Chondrocyte (in vitro differentiated cells): ENCODE results near the gene PAM16. TPM values are rescaled to one million over a fixed set of nuclear protein-coding genes. Genes with fewer than 3 reads are reported as not detected.

Experiments used
- DNase-seq: peaks from one replicate; pipeline ENCODE4 v3.0.0; 2021; ENCODE audit warnings: mixed read lengths, low spot score
- H3K27ac Mint-ChIP-seq: one replicate; pipeline ENCODE4 v1.8.0; 2021; ENCODE audit warnings: mild to moderate bottlenecking, moderate library complexity, mixed read lengths; ENCODE audit not compliant: unreplicated experiment
- H3K27me3 Mint-ChIP-seq: 2 replicates; pipeline ENCODE4 v1.8.0; 2021; ENCODE audit warnings: low read depth, mixed read lengths
- H3K36me3 Mint-ChIP-seq: 2 replicates; pipeline ENCODE4 v1.8.0; 2021; ENCODE audit warnings: low read depth, mixed read lengths
- H3K4me1 Mint-ChIP-seq: 2 replicates; pipeline ENCODE4 v1.8.0; 2021; ENCODE audit warnings: low read depth, mild to moderate bottlenecking, mixed read lengths
- H3K4me3 Mint-ChIP-seq: one replicate; pipeline ENCODE4 v1.8.0; 2021; ENCODE audit warnings: mild to moderate bottlenecking, moderate library complexity, mixed read lengths; ENCODE audit not compliant: unreplicated experiment
- H3K9me3 Mint-ChIP-seq: 2 replicates; pipeline ENCODE4 v1.8.0; 2021; ENCODE audit warnings: low read depth, mixed read lengths
- total RNA-seq: library from RNA; stranded (reverse); gene quantifications from 3 replicates; pipeline ENCODE4 v1.2.1, GENCODE V29; 2021
- TF ChIP-seq, protein P1 (sequence below): fragments of 200-600 bp; sonication (generic); IDR thresholded peaks from 2 replicates; pipeline ENCODE4 v1.5.0; 2021; ENCODE audit warnings: antibody characterized with exemption, mild to moderate bottlenecking, moderate library complexity

PAM16 gene
- total RNA-seq, 1 donor from 2014 or later: 24.4 TPM

- peaks cover 62% of the 10 kb centered on the region for H3K4me1 Mint-ChIP-seq
- H3K9me3 Mint-ChIP-seq: no peaks in the 10 kb centered on the region
Measured at GRCh38 chr16:4373909-4374742, 23.0 kb upstream of the PAM16 start.

DNA sequence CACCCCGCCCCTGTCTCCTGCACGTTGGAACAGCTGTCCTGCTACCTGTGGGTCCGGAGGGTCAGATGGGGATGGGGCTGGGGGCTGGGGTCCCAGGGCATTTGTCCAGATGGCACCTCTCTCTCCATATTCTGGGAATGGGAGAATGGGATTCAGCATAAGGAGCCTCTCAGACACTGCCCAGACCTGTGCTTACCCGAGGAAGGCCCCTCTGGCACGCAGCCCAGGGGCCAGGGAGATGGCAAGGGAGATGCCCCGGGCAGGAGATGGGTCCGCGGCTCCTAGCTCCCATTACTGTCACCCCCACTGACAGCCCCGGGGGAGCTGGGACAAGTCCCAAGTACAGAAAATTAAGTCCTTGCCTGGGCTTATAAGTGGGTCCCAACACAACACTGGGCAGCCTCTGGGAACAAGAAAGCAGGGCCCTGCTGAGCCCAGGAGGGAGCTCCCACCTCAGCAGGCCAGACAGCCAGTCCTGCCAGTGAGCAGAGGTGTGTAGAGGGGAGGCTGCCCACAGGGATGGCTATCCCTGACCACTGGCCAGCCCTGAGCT, 22.3 kb upstream of the PAM16 start:
- DNase-seq: no peak

More at GRCh38 chr16:4373909-4374742, 23.0 kb upstream of the PAM16 start:
- Mint-ChIP-seq H3K36me3 (peaks cover 5% of the 10 kb centered on the region), H3K27ac (peak overlapping the region; percentile 96), H3K27me3 (no peaks in the 10 kb centered on the region), H3K4me3 (peak overlapping the region; percentile 88)
- TF ChIP-seq, protein P1, sequence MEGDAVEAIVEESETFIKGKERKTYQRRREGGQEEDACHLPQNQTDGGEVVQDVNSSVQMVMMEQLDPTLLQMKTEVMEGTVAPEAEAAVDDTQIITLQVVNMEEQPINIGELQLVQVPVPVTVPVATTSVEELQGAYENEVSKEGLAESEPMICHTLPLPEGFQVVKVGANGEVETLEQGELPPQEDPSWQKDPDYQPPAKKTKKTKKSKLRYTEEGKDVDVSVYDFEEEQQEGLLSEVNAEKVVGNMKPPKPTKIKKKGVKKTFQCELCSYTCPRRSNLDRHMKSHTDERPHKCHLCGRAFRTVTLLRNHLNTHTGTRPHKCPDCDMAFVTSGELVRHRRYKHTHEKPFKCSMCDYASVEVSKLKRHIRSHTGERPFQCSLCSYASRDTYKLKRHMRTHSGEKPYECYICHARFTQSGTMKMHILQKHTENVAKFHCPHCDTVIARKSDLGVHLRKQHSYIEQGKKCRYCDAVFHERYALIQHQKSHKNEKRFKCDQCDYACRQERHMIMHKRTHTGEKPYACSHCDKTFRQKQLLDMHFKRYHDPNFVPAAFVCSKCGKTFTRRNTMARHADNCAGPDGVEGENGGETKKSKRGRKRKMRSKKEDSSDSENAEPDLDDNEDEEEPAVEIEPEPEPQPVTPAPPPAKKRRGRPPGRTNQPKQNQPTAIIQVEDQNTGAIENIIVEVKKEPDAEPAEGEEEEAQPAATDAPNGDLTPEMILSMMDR: no peak
- DNase-seq: no peak

DNA sequence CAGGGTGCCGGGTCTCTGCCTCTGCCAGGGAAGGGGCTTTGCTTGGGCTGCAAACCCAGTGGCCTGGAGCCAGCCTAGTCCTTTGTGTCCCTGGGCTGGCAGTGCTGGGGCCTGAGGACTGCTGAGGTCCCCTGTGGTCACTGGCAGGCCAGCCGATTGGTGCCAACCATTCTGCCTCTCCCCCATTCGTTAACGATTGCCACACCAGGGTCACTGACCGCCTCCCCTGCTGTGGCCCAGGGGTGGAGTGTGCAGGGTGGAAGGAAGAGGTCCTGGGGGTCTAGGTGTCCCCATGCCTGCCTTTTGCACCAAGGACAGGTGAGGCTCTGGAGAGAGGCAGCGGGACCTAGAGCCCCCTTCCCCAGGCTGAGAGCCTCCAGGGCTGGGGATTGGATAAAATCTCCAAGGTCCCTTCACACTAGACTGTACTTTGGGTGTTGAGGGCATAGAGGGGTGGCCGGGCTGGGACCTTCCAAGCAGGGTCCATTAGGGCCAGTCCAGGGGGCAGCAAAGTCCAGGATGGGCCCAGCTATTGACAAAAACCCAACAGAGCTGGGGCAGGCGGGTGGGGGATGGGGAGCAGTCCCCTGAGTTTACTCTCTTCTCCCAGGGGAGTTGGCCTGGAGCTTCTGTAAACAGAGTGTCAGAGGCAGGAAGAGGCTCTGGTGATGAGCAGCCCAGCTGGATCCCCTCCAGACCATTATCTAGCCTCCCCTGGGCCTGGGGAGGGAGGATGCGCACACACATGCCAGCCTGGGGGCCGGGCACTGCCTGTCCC, 21.6 kb upstream of the PAM16 start:
- DNase-seq: no peak
- TF ChIP-seq, protein P1: no peak
- Mint-ChIP-seq H3K4me3 (peak overlapping the region; percentile 88), H3K27ac (peak overlapping the region; percentile 96), H3K36me3 (peaks cover 2% of the 10 kb centered on the region), H3K27me3 (no peaks in the 10 kb centered on the region), H3K9me3 (no peaks in the 10 kb centered on the region), H3K4me1 (peaks cover 55% of the 10 kb centered on the region)

More for the DNA sequence above, 22.3 kb upstream of the PAM16 start:
- Mint-ChIP-seq H3K27me3 (no peaks in the 10 kb centered on the region), H3K4me3 (peak overlapping the region; percentile 88), H3K36me3 (peaks cover 5% of the 10 kb centered on the region), H3K27ac (peak overlapping the region; percentile 96), H3K4me1 (peaks cover 61% of the 10 kb centered on the region), H3K9me3 (no peaks in the 10 kb centered on the region)
- TF ChIP-seq, protein P1: no peak

- TF ChIP-seq, protein P1: no peak
- no peaks in the 10 kb centered on the region for H3K9me3 Mint-ChIP-seq
- H3K36me3 Mint-ChIP-seq: peaks cover 2% of the 10 kb centered on the region
- no peak for DNase-seq
- no peaks in the 10 kb centered on the region for H3K27me3 Mint-ChIP-seq
- H3K4me3 Mint-ChIP-seq: peak overlapping the region; percentile 88
- H3K27ac Mint-ChIP-seq: peak overlapping the region; percentile 96
- peaks cover 48% of the 10 kb centered on the region for H3K4me1 Mint-ChIP-seq
Measured at GRCh38 chr16:4372001-4372577, 21.0 kb upstream of the PAM16 start.
